Hepatocyte (in vitro differentiated cells): ENCODE data around the gene USP19.

ENCODE experiments used
- EZH2 ChIP-seq: fragments of 200-600 bp; sonication (generic); IDR thresholded peaks from 2 replicates; pipeline ENCODE4 v1.6.1; 2016; ENCODE audit warnings: antibody characterized with exemption, mild to moderate bottlenecking, borderline replicate concordance
- EZH2phosphoT487 ChIP-seq: fragments of 200-600 bp; sonication (generic); IDR thresholded peaks from one replicate; pipeline ENCODE4 v1.6.1; 2018; ENCODE audit warnings: antibody characterized with exemption, mild to moderate bottlenecking, low read depth, moderate library complexity; ENCODE audit not compliant: unreplicated experiment, severe bottlenecking
- TF ChIP-seq, protein P1 (sequence below): fragments of 200-600 bp; sonication (generic); IDR thresholded peaks from 2 replicates; pipeline ENCODE4 v1.5.1; 2016; ENCODE audit warnings: antibody characterized with exemption, mild to moderate bottlenecking; ENCODE audit not compliant: poor library complexity

- TF ChIP-seq, protein P1, sequence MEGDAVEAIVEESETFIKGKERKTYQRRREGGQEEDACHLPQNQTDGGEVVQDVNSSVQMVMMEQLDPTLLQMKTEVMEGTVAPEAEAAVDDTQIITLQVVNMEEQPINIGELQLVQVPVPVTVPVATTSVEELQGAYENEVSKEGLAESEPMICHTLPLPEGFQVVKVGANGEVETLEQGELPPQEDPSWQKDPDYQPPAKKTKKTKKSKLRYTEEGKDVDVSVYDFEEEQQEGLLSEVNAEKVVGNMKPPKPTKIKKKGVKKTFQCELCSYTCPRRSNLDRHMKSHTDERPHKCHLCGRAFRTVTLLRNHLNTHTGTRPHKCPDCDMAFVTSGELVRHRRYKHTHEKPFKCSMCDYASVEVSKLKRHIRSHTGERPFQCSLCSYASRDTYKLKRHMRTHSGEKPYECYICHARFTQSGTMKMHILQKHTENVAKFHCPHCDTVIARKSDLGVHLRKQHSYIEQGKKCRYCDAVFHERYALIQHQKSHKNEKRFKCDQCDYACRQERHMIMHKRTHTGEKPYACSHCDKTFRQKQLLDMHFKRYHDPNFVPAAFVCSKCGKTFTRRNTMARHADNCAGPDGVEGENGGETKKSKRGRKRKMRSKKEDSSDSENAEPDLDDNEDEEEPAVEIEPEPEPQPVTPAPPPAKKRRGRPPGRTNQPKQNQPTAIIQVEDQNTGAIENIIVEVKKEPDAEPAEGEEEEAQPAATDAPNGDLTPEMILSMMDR = no peak
- TF ChIP-seq EZH2 = no peak
- no peak for TF ChIP-seq EZH2phosphoT487
These were observed 39.2 kb downstream of the USP19 start for GRCh38 chr3:49081429-49081828.
